K562 (cell line): ENCODE measurements around the gene AMT. TPM values are rescaled to one million over a fixed set of nuclear protein-coding genes. Genes with fewer than 3 reads are reported as not detected.

Source experiments
- CBX5 ChIP-seq: IDR thresholded peaks from 2 replicates; pipeline ENCODE4 v1.6.1; 2014; ENCODE audit warnings: low read depth, borderline replicate concordance
- FOS ChIP-seq: IDR thresholded peaks from 3 replicates; pipeline ENCODE4 v1.6.1; 2011; ENCODE audit not compliant: insufficient read length; ENCODE audit errors: extremely low read depth
- FOSL1 ChIP-seq: fragments of 200-800 bp; sonication (Bioruptor generic); conservative IDR thresholded peaks from 2 replicates; pipeline ENCODE4 v1.6.1; 2016; ENCODE audit warnings: missing genetic modification characterization, missing compliant biosample characterization
- FOXK2 ChIP-seq, 2 experiments: fragments of 450-650 bp; IDR thresholded peaks in 1 of 2; conservative IDR thresholded peaks in 1 of 2; 2 replicates each; pipeline ENCODE4 v1.6.1; 2016; ENCODE audit warnings: low read depth in 2 of 2, mild to moderate bottlenecking in 1 of 2
- GTF2A2 ChIP-seq: IDR thresholded peaks from 2 replicates; pipeline ENCODE4 v1.6.1; 2016; ENCODE audit warnings: mild to moderate bottlenecking, missing genetic modification characterization, missing compliant biosample characterization
- HDAC8 ChIP-seq: fragments of 450-650 bp; IDR thresholded peaks from 2 replicates; pipeline ENCODE4 v1.6.1; 2016; ENCODE audit warnings: mild to moderate bottlenecking, missing genetic modification characterization, moderate library complexity, missing compliant biosample characterization
- HNRNPK ChIP-seq: fragments of 200-400 bp; formaldehyde crosslinking; IDR thresholded peaks from one replicate; pipeline ENCODE4 v1.6.1; 2018; ENCODE audit warnings: mild to moderate bottlenecking, low read depth, low read length; ENCODE audit not compliant: poor library complexity, severe bottlenecking
- IRF2 ChIP-seq: sonication (generic); formaldehyde crosslinking; IDR thresholded peaks from 2 replicates; pipeline ENCODE4 v1.8.1; 2022; ENCODE audit warnings: mild to moderate bottlenecking, missing genetic modification reagents
- SNRNP70 ChIP-seq: fragments of 200-400 bp; formaldehyde crosslinking; optimal IDR thresholded peaks from 2 replicates; pipeline ENCODE3; 2017; ENCODE audit warnings: low read depth, low read length
- TAF1 ChIP-seq: IDR thresholded peaks from 2 replicates; pipeline ENCODE4 v1.6.1; 2011; ENCODE audit warnings: mild to moderate bottlenecking, low read length, moderate library complexity; ENCODE audit not compliant: insufficient read depth, control insufficient read depth, severe bottlenecking; ENCODE audit errors: extremely low read depth
- ZNF263 ChIP-seq: sonication (generic); formaldehyde crosslinking; IDR thresholded peaks from 2 replicates; pipeline ENCODE4 v1.8.0; 2022; ENCODE audit warnings: mild to moderate bottlenecking, missing genetic modification reagents, borderline replicate concordance
- ZNF780A ChIP-seq: fragments of 250-450 bp; sonication (Bioruptor Pico); IDR thresholded peaks from 2 replicates; pipeline ENCODE4 v1.5.0; 2021; ENCODE audit warnings: mild to moderate bottlenecking
- polyA plus RNA-seq, 8 experiments: library from polyadenylated mRNA; depleted of rRNA in 4 of 8; stranded (reverse) in 5 of 8; unstranded in 3 of 8; fragments of >200 nt; fragmentation: Nextera tagmentation in 2 of 8; fragmentation: Illumina TruSeq in 1 of 8; extraction: Ambion mirVana in 2 of 8; extraction: Trizol in 1 of 8; gene quantifications; 2 replicates each; pipeline versions ENCODE4 v1.2.1 to v1.2.3, GENCODE V29; 2011 to 2014; ENCODE audit warnings: inconsistent platforms in 1 of 8, missing spikeins in 1 of 8
- total RNA-seq, 7 experiments: library from RNA; depleted of rRNA in 6 of 7; stranded (reverse); fragments of >200 nt in 6 of 7; fragmentation: Illumina TruSeq in 2 of 7; extraction: Trizol in 2 of 7; gene quantifications; 2 replicates each; pipeline versions ENCODE4 v1.2.1 to v1.2.3, GENCODE V29; 2011 to 2021; ENCODE audit warnings: low replicate concordance in 1 of 7
- TF ChIP-seq, protein P1 (sequence below): sonication (generic); formaldehyde crosslinking; IDR thresholded peaks from 2 replicates; pipeline ENCODE4 v1.8.1; 2023; ENCODE audit warnings: mild to moderate bottlenecking, missing genetic modification reagents
- TF ChIP-seq, protein P2 (sequence below): sonication (generic); formaldehyde crosslinking; IDR thresholded peaks from 2 replicates; pipeline ENCODE4 v1.9.0; 2022; ENCODE audit warnings: mild to moderate bottlenecking, missing genetic modification reagents
- TF ChIP-seq, protein P3 (sequence below): fragments of 450-650 bp; IDR thresholded peaks from one replicate; pipeline ENCODE4 v1.6.1; 2018; ENCODE audit warnings: mild to moderate bottlenecking, moderate library complexity; ENCODE audit not compliant: partially characterized antibody
- TF ChIP-seq, protein P4 (sequence below): fragments of 250-450 bp; sonication (Bioruptor Pico); IDR thresholded peaks from 2 replicates; pipeline ENCODE4 v1.4.0; 2020; ENCODE audit warnings: borderline replicate concordance
- TF ChIP-seq, protein P5 (sequence below): fragments of 450-650 bp; IDR thresholded peaks from 2 replicates; pipeline ENCODE4 v1.6.1; 2018; ENCODE audit not compliant: partially characterized antibody

Gene AMT
- total and polyA plus RNA-seq, 9 of the 15 experiments (the other 6 are each of a cell fraction or from before 2014, with no cell fraction given), result 0.14 to 2.1 (median 0.52) TPM

DNA sequence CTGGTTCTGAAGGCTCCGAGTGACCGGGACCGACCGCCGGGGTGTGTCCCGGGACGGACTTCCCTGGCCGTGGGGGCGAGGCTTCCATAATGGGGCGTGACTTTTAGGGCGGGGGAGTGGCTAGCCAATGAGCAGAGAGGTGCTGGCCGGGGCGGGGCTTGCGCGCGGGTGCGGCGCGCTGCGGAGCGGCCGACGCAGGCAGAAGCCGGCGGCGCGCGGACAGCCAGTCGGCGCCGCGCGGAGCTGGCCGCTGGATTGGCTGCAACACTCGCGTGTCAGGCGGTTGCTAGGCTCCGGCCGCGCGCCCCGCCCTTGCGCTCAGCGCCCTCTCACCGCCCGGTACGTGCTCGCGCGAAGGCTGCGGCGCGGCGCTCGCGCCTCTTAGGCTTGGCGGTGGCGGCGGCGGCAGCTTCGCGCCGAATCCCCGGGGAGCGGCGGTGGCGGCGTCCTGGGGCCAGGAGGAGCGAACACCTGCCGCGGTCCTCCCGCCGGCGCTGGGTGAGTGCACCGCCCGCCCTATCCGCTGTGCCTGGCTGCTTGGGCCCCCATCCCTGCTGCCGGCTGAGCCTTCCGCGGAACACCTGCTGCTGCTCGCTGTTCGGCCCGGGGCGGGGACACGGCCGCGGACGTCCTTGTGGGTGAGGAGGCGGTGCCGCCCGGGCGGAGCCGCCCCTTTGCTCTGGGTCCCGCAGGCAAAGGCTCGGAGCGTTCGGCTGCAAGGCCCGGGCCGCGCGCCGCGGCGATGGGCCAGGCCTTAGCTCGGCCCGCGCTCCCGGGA lies 47.9 kb upstream of the AMT start, which contains the start of gene DAG1 (continued):
- TF ChIP-seq SNRNP70 (no peak), FOXK2 (conservative IDR thresholded peaks at IDR 0.05 in 1 of 2, IDR thresholded peaks at IDR 0.05 in 1 of 2; ENCODE audit: low read depth in 2 of 2) (no peak), FOSL1 (tag) (0 out of 2 replicates have a peak, but pooled peaks have one; percentile 31), TAF1 (peak; percentile 26), HDAC8 (no peak), FOS (no peak), ZNF780A (CRISPR knock-in tag) (no peak), CBX5 (no peak), IRF2 (CRISPR knock-in tag) (no peak), HNRNPK (peak; percentile 37), ZNF263 (CRISPR knock-in tag) (peak; percentile 48; the same call in 1 of the 2 replicates), GTF2A2 (tag) (no peak)
- TF ChIP-seq, protein P1, sequence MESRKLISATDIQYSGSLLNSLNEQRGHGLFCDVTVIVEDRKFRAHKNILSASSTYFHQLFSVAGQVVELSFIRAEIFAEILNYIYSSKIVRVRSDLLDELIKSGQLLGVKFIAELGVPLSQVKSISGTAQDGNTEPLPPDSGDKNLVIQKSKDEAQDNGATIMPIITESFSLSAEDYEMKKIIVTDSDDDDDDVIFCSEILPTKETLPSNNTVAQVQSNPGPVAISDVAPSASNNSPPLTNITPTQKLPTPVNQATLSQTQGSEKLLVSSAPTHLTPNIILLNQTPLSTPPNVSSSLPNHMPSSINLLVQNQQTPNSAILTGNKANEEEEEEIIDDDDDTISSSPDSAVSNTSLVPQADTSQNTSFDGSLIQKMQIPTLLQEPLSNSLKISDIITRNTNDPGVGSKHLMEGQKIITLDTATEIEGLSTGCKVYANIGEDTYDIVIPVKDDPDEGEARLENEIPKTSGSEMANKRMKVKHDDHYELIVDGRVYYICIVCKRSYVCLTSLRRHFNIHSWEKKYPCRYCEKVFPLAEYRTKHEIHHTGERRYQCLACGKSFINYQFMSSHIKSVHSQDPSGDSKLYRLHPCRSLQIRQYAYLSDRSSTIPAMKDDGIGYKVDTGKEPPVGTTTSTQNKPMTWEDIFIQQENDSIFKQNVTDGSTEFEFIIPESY (CRISPR knock-in tag), result peak; percentile 46; the same call in 1 of the 2 replicates
- TF ChIP-seq, protein P2, sequence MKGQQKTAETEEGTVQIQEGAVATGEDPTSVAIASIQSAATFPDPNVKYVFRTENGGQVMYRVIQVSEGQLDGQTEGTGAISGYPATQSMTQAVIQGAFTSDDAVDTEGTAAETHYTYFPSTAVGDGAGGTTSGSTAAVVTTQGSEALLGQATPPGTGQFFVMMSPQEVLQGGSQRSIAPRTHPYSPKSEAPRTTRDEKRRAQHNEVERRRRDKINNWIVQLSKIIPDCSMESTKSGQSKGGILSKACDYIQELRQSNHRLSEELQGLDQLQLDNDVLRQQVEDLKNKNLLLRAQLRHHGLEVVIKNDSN, result no peak
- TF ChIP-seq, protein P3, sequence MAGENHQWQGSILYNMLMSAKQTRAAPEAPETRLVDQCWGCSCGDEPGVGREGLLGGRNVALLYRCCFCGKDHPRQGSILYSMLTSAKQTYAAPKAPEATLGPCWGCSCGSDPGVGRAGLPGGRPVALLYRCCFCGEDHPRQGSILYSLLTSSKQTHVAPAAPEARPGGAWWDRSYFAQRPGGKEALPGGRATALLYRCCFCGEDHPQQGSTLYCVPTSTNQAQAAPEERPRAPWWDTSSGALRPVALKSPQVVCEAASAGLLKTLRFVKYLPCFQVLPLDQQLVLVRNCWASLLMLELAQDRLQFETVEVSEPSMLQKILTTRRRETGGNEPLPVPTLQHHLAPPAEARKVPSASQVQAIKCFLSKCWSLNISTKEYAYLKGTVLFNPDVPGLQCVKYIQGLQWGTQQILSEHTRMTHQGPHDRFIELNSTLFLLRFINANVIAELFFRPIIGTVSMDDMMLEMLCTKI, result no peak
- TF ChIP-seq, protein P4, sequence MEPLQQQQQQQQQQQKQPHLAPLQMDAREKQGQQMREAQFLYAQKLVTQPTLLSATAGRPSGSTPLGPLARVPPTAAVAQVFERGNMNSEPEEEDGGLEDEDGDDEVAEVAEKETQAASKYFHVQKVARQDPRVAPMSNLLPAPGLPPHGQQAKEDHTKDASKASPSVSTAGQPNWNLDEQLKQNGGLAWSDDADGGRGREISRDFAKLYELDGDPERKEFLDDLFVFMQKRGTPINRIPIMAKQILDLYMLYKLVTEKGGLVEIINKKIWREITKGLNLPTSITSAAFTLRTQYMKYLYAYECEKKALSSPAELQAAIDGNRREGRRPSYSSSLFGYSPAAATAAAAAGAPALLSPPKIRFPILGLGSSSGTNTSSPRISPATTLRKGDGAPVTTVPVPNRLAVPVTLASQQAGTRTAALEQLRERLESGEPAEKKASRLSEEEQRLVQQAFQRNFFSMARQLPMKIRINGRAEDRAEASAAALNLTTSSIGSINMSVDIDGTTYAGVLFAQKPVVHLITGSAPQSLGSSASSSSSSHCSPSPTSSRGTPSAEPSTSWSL (CRISPR knock-in tag), result no peak
- TF ChIP-seq, protein P5, sequence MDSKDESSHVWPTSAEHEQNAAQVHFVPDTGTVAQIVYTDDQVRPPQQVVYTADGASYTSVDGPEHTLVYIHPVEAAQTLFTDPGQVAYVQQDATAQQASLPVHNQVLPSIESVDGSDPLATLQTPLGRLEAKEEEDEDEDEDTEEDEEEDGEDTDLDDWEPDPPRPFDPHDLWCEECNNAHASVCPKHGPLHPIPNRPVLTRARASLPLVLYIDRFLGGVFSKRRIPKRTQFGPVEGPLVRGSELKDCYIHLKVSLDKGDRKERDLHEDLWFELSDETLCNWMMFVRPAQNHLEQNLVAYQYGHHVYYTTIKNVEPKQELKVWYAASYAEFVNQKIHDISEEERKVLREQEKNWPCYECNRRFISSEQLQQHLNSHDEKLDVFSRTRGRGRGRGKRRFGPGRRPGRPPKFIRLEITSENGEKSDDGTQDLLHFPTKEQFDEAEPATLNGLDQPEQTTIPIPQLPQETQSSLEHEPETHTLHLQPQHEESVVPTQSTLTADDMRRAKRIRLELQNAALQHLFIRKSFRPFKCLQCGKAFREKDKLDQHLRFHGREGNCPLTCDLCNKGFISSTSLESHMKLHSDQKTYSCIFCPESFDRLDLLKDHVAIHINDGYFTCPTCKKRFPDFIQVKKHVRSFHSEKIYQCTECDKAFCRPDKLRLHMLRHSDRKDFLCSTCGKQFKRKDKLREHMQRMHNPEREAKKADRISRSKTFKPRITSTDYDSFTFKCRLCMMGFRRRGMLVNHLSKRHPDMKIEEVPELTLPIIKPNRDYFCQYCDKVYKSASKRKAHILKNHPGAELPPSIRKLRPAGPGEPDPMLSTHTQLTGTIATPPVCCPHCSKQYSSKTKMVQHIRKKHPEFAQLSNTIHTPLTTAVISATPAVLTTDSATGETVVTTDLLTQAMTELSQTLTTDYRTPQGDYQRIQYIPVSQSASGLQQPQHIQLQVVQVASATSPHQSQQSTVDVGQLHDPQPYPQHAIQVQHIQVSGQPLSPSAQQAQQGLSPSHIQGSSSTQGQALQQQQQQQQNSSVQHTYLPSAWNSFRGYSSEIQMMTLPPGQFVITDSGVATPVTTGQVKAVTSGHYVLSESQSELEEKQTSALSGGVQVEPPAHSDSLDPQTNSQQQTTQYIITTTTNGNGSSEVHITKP, result no peak
